ENCODE data around the gene WNT6.

Gene WNT6

DNA sequence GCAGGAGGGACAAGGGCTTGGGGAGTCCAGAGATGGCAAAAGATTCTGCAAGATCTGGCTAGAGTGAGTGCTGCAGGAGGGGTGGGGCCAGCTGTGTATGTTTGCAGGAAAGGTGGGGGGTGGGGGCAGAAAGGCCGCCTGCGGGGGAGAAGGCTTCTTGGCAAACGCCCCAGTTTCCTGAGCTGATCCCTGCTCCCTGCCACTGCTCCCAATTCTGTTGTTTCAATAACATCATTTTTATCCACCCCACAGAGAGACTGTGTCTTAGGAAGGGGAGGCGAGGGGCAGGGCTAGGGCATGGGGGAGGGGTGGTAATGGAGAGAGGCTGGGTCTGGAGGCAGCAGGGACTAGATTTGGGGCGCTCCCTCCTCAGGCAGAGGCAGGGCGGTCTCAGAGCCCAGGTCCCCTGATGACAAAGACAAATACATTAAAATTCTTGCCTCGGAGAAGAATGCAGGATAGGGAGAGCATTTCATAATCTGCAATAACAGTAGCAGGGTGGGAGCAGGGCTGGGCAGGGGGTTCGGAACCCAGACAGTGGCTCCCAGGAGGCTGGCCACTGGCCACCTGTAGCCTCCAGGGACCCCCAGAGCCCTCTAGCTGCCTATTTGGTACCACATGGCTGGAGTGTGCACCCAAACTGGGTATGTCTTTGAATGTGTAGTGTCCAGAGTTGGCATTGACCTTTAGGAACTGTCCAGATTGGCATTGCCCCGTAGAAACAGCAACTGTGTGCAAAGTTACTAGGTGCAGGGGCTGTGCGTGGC, 2.1 kb upstream of the WNT6 start:
- DNase-seq (ENCODE audit: low read depth in 2 of 2) = no peak

DNA sequence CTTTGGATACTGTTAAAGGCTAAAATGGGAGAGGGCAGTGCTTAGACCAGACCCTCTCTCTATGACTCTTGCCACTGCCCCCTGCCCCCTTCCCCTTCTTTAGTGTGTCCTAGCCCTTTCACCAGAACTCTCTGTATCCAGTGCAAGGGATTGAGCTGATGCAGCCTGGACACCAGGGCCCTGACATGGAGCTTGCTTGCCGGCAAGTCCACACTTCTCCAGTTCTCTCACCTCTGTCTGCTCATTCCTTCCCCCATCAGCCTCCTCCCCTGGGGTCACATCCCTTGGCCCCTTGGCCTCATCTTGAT, 1.5 kb upstream of the WNT6 start:
- DNase-seq (ENCODE audit: low read depth in 2 of 2) = no peak

DNA sequence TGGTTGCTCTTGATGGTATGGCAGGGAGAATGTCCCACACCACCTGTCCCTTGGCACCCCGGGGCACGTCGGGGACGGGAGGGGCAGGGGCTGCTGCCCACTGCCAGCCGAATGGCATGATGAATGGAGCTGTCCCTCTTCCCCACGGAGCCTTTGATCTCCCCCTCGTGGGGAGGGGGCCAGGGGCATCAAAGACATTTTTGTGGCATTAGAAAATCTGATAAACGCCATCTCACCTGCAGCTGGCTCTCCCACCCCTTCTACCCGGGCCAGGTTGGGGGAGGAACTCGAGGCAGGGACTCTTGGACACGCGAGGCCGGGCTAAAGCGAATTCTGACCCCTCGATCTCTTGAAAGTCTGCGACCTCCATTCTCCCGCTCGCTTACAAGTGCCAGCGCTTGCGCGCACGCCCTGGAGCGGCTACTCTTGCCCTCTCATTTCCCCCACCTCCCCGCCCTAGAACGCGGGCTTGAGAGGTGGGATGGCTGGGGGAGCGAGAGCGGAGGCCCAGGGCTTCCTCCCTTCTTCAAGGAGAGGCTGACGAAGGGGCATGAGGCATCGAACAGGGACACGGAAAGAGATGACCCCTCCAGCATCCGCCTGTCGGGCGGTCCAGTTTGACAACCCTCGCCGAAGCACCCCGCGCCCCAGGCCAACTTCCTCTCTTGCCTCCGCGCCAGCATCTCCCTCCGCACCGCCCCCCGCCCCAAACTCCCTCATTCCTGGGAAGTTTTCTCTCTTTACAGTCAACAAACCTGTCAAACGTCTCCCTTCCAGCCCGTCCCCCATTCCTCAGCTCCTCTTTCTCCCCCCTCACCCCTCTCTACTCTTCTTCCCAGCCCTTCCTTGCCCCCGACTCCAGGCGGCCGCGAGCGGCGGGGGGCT, 692 bp upstream of the WNT6 start:
- no peak for DNase-seq (ENCODE audit: low read depth in 2 of 2)

DNA sequence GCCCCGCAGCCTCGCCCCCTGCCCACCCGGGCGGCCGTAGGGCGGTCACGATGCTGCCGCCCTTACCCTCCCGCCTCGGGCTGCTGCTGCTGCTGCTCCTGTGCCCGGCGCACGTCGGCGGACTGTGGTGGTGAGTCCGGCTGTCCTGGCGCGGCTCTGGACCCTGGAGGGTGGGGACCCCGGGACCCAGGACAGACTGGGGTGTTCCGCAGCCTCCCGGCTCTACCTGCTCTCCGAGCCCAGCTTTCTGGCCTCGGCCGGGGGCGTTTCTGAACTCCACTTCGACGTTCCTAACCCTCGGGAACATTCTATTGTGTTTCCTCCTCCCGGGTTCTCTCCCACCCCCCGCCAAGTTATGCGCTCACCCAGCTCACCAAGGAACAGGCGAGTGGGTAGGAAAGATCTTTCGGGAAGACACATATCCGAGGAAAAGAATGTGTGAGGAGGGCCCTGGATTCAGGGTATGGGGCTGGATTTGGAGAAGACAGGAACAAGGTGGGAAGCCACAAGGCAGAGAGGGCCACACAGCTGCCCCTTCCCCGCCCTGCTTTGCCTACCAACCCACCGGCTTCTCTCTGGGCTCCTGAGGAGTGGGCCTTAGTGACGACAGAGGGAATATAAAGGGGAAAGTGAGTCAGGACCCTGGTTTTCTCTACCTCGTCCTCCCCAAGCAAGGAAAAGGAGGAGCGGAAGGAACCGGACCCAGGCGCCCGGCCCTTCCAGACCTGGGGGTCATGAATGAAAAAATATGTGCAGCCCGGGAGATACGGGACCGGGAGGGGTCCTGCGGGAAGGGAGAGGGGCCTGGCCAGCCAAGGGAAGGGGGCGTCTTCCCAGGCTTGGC, 605 bp downstream of the WNT6 start:
- DNase-seq (ENCODE audit: low read depth in 2 of 2) = no peak

DNA sequence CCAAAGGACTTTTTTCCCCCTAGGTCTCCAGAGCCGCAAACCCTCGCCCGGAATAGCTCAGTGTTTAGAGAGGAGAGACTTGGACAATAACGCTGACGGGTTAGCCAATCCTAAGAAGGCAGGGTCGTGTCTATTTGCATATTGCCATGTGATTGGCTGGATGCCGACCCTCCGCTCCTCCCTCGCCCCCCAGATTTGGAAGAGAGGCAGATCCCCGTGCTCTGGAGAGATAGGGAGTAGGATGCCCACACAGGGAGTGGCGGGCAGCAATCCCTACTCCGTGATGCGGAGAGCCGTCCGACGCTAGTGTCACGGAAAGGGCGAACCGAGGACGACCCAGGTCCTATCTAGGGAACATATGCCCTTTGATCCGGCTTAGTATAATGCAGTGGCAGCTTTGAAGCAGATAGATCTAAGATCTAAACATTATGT, 1.4 kb downstream of the WNT6 start:
- DNase-seq (ENCODE audit: low read depth in 2 of 2) = no peak

DNA sequence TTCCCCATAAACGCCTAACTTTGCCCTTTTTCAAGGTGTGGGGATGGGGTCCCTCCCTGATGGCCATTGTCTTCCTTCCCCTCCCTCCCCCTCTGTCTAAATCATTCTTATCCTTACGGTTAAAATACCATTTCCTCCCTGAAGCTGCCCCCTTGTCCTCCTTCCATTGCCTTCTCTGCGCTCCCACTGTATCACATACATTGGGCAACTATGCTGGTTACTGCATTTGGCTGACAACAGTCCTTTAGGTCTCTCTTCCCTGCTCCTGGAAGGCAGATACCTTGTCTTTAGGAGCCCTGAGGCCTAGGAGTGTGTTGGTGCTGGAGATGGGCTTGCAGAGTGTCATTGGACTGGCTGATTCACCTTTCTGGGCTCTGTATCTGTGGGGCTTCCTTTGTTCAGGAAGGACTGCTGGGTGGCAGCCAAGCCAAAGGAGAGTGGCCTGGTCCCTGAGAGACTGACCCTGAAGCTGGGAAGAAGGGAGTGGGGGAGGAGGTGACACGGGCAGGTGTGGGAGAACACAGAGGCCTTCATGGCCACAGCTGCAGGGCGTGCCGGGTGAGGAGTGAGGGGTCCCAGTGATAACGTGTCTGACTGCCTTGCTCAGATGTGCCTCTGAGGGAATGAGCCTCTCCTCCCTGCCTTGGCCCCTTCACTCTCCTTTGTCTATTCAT, 2.2 kb downstream of the WNT6 start:
- no peak for DNase-seq (ENCODE audit: low read depth in 2 of 2)

DNA sequence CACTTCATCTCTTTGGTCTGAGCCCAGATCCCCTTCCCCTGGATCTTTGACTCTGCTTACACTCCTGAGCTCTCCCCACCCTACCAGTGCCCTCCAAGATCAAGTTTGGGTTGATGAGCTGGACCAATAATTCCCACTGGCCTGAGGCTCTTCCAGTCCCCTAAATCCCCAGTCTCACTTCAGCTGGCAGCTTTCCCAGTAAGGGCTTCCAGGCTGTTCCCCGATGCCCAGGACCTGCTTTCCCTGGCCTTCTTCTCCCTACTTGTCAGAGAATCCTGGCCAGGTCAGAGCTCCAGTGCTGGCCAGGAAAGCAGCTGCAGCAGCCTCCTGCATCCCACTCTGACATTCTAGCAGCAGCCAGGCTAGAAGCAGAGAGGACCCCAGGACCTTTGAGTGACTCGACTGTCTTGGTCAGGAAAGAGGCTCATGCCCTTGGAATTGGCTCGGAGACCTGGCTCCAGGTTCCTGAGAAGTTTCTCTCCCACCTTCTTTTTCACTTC, 3.5 kb downstream of the WNT6 start:
- no peak for DNase-seq (ENCODE audit: low read depth in 2 of 2)

DNA sequence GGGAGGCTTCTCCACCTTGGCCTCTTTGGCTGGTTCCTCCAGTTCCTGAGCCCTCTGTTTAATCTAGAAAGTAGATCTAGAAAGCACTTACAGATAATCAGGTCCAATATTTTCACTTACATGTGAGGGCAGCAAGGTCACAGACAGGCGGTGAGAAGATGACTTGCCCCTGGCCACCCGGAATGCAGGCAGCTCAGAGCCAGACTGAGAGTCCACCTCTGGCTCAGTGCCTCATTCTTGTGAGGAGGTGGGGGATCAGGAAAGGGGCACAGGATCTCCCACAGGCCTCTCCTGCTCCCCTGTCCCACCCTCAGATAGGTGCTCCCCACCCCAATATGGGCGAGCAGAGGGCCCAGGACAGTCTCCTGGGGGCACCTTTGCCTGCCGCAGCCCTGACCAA, 5.8 kb downstream of the WNT6 start:
- no peak for DNase-seq (ENCODE audit: low read depth in 2 of 2)

DNA sequence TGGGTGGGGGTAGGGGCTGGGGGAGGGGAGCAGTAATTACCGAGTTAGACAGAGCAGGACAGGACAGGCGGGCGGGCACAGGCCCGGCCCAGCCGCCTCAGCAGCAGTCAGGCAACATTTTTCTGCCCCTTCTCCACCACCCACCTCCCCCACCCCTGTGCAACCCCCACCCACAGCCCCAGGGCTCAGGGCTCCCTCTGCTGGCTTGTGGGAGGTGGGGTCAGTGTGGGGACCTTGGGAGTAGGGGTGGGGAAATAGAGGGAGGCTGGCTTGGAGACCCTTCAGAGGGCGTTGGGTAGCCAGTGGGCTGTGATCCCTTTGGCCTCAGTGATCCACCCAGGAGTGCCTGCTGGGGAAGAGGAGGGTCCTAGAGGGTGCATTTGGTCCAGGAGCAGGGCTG, 6.4 kb downstream of the WNT6 start:
- no peak for DNase-seq (ENCODE audit: low read depth in 2 of 2)

DNA sequence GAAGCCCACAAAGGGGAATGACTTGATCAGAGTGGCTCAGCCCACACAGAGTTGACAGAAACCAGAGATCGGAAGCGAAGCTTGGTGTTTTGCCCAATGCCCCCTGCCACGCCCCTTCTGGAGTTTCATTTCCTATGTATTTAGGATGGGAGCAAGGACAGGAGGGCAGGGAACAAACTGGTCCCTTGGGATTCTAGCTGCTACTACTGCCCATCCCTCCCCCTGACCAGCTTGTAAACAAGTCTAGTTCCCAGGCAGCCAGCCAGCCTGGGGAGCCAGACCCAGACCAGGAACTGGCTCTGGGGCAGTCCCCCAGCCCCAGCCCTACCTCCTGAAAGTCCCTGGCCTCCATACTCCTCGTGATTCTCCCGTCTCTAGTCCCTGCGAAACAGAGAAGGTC, 8.3 kb downstream of the WNT6 start:
- DNase-seq (ENCODE audit: low read depth in 2 of 2) = no peak

DNA sequence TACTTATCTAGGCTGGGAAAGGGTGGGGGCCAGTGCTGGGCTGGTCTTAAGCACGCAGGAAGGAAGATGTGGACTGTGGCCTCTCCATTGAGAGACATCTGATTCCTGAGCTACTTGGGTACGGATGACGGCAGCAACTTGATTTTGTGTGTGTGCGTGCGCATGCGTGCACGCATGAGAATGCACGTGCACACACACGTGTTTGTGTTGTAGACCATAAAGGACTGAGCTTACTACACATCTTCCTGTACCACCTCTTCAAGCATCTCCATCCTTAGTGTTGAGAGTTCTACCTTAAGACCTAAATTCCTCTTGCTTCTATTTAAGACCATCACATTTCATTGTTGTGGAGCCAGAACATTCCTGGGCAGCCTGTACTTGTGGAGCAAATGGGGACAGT, 9.5 kb downstream of the WNT6 start:
- DNase-seq (ENCODE audit: low read depth in 2 of 2) = no peak

DNA sequence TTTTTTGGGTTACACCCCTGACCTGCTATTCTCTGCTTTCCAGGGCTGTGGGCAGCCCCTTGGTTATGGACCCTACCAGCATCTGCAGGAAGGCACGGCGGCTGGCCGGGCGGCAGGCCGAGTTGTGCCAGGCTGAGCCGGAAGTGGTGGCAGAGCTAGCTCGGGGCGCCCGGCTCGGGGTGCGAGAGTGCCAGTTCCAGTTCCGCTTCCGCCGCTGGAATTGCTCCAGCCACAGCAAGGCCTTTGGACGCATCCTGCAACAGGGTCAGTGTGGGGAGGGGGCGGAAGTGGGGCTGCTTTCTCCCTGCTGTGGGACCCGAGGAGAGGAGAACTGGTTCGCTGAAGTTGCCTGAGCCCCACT, 11.4 kb downstream of the WNT6 start:
- no peak for DNase-seq (ENCODE audit: low read depth in 2 of 2)

DNA sequence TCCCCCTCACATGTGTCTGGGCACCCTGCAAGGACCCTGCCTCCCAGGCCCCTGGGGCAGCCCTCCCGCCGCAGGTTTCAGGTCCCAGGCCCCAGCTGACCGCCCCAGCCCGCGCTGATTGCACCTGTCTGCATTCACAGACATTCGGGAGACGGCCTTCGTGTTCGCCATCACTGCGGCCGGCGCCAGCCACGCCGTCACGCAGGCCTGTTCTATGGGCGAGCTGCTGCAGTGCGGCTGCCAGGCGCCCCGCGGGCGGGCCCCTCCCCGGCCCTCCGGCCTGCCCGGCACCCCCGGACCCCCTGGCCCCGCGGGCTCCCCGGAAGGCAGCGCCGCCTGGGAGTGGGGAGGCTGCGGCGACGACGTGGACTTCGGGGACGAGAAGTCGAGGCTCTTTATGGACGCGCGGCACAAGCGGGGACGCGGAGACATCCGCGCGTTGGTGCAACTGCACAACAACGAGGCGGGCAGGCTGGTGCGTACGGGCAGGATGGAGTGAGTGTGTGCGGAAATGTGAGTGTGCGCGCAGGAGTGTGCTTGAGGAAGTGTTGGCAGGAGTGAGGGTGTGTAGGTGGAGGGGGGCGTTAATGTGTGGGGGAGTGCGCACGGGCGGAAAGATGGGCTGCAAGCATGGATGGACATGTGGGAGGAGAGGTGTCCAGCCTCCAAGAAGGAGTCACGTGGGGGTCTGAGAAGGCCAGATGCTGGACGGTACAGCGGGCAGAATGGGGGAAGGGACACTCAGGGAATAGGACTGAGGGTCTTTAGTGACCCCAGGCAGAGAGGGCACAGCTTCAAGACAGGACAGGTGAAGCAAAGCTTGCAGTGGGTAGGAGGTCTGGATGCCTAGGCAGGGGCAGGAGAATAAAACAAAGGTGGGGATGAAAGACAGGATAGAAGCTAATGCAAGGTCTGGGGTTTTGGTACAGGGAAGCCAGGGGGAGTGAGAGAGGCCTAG, 12.0 kb downstream of the WNT6 start:
- DNase-seq (ENCODE audit: low read depth in 2 of 2) = no peak

DNA sequence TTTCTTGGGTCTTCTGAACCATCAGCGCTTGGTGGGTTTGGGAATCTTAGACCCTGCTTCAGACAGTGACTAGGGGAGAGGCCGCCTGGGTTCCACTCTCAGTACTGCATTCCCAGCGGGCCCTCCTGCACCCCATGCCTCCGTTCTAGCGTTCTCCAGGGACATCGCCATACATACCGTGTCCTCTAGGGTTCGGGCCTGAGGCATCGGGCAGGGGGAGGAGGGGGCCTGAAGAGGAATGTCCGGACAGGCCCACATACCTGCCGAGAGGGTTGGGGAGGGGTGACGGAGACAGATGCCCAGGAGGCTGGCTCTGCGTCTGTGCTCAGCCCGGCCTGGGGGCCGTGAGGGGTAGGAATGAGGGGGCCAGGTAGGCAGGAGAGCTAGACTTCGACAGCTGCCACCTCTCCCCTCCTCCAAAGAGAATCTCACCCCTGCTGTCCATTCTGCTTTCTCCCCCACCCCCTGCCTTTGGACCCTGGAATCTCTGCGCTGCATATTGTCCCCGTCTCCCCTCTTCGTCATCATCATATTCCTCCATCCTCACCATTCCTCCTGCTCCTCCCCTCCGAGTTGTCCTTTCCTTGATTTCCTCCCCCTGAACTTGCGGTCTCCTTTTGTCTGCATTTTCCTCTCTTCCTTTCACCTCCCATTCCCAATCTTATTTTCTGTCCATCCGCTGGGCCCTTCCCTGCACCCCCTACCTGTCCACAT, 13.2 kb downstream of the WNT6 start:
- no peak for DNase-seq (ENCODE audit: low read depth in 2 of 2)

DNA sequence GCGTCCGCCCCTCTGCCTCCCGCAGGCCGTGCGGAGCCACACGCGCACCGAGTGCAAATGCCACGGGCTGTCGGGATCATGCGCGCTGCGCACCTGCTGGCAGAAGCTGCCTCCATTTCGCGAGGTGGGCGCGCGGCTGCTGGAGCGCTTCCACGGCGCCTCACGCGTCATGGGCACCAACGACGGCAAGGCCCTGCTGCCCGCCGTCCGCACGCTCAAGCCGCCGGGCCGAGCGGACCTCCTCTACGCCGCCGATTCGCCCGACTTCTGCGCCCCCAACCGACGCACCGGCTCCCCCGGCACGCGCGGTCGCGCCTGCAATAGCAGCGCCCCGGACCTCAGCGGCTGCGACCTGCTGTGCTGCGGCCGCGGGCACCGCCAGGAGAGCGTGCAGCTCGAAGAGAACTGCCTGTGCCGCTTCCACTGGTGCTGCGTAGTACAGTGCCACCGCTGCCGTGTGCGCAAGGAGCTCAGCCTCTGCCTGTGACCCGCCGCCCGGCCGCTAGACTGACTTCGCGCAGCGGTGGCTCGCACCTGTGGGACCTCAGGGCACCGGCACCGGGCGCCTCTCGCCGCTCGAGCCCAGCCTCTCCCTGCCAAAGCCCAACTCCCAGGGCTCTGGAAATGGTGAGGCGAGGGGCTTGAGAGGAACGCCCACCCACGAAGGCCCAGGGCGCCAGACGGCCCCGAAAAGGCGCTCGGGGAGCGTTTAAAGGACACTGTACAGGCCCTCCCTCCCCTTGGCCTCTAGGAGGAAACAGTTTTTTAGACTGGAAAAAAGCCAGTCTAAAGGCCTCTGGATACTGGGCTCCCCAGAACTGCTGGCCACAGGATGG, 14.0 kb downstream of the WNT6 start:
- DNase-seq (ENCODE audit: low read depth in 2 of 2) = no peak

DNA sequence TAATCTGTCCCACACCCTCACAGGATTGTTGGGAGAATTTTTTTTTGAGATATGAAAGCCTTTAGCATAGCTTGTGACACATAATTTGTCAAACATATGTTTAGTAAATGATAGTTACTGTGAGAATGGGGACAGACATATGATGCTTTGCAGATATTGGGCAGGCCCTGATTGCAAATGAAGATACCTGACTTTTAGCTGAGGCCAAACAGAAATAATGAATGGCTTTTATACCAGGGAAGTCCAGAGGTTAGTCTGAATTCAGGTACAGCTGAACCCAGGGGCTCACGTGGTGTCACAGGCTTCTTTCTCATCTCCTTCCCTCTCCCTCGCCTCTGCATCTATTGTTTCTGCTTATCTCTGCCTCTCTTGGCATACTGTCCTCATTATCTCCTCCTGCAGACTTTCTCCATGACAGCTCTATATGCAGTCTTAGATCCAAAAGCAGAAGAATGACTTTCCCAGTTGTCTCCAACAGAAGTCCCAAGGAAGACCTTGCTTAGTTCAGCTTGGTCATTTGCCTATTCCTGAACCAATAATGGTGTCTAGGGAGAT, 16.2 kb downstream of the WNT6 start:
- DNase-seq (ENCODE audit: low read depth in 2 of 2) = no peak

DNA sequence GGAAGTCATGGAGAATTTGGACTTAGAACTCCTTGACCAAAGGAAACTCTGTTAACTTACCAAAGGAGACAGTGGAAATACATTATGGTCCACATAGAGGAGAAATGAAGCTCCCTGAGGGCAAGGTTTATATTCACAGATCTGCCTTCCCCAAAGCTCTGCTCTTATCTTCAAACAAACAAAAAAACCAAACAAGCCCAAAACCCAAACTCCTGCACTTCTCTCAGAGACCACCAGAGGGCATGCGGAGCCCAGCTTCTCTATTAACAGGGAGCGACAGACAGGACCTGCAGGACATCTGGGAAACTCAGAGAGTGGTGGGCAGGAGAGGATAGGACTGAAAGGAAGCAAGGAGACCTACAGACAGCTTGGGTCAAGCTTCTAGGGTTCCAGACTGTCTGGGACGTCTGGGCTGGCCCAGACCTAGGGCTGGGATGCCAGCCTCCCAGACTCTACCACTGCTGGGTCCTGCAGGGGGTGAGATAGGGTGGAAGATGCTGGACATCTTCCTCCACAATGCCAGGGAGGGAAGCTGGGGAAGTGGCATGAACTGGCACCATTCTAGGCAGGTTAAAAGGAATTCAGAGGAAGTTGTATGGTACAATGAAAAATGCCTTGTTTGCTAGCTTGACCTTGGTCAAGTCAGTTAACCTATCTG, 17.1 kb downstream of the WNT6 start:
- DNase-seq (ENCODE audit: low read depth in 2 of 2) = peak; percentile 48 to 55

DNA sequence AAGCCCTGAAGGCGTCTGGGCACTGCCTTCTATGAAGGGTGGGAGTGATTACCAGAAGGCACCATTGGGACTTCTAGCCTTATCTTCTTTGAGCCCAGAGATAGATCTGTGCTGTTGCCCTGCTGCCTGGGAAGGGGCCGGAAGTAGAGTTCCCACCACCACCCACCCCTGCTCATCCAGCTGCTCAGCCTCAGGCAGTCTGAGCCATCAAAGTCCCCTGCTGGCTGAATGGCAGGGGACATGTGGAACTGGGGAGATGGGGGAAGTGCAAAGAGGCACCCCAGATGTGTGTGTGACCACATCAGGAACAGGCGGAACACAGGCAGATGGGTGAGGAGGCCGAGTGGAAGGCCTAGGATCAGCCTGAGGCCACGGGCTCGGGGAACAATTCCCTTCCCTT, 17.7 kb downstream of the WNT6 start:
- DNase-seq (ENCODE audit: low read depth in 2 of 2) = no peak
